GM21390 (cell line): Measurements from ENCODE around the gene PPP1CC.
A peak's percentile ranks its signal among the peaks of the same experiment; 100 is the strongest.
"Not testable (repeated sequence)": the region's sequence is repeated elsewhere in the genome, so short reads cannot be mapped to it uniquely, and the experiment has no call there.

Experiments
- ATAC-seq: cut with Tn5 transposase; IDR thresholded peaks from one replicate; pipeline ENCODE4 v1.9.1; 2021; ENCODE audit not compliant: unreplicated experiment

PPP1CC gene

GRCh38 chr12:110754101-110754793 is 11.6 kb upstream of the PPP1CC start:
- no peak for ATAC-seq

GRCh38 chr12:110750784-110751461 is 8.2 kb upstream of the PPP1CC start:
- no peak for ATAC-seq

- no peak for ATAC-seq
Measured at GRCh38 chr12:110746550-110746949, 3.9 kb upstream of the PPP1CC start.

- no peak for ATAC-seq
Measured at GRCh38 chr12:110745542-110746284, 3.0 kb upstream of the PPP1CC start.

- no peak for ATAC-seq
Measured at GRCh38 chr12:110744601-110745264, 2.0 kb upstream of the PPP1CC start.

- no peak for ATAC-seq
Measured at GRCh38 chr12:110744151-110744571, 1.5 kb upstream of the PPP1CC start.

- ATAC-seq: no peak
Measured at GRCh38 chr12:110743571-110744093, 941 bp upstream of the PPP1CC start.

GRCh38 chr12:110742096-110742717 is 484 bp downstream of the PPP1CC start:
- ATAC-seq: peak; percentile 14

GRCh38 chr12:110741341-110742095 is 1.2 kb downstream of the PPP1CC start:
- no peak for ATAC-seq

- no peak for ATAC-seq
Measured at GRCh38 chr12:110739894-110740293, 2.8 kb downstream of the PPP1CC start.

- ATAC-seq: no peak
Measured at GRCh38 chr12:110739488-110739887, 3.2 kb downstream of the PPP1CC start.

- ATAC-seq: no peak
Measured at GRCh38 chr12:110737532-110737931, 5.2 kb downstream of the PPP1CC start.

GRCh38 chr12:110737016-110737415 is 5.7 kb downstream of the PPP1CC start:
- not testable (repeated sequence) for ATAC-seq

GRCh38 chr12:110733900-110734299 is 8.8 kb downstream of the PPP1CC start:
- ATAC-seq: no peak

GRCh38 chr12:110733089-110733715 is 9.5 kb downstream of the PPP1CC start:
- ATAC-seq: no peak

- no peak for ATAC-seq
Measured at GRCh38 chr12:110732572-110732971, 10.1 kb downstream of the PPP1CC start.

- no peak for ATAC-seq
Measured at GRCh38 chr12:110731479-110731878, 11.2 kb downstream of the PPP1CC start.

GRCh38 chr12:110728628-110729027 is 14.1 kb downstream of the PPP1CC start:
- ATAC-seq: no peak

GRCh38 chr12:110726708-110727369 is 15.9 kb downstream of the PPP1CC start:
- no peak for ATAC-seq
